ENCODE measurements around the gene SFRP5. TPM values are rescaled to one million over a fixed set of nuclear protein-coding genes. Genes with fewer than 3 reads are reported as not detected.

SFRP5 gene
- total and polyA plus RNA-seq, 2 of the 4 experiments (the other 2 are of a cell fraction) = not detected

- in situ Hi-C loops (cut with MboI; ENCODE audit: low sequenced_read_pairs) = no loop called here
- no peak for TF ChIP-seq MAFK (IDR thresholded peaks at IDR 0.05; ENCODE audit: low read depth, low read length)
- TF ChIP-seq FOS (IDR thresholded peaks at IDR 0.05; ENCODE audit: low read depth, low read length) = no peak
- TF ChIP-seq BHLHE40 (IDR thresholded peaks at IDR 0.05; ENCODE audit: low read depth, low read length) = no peak
- no peak for TF ChIP-seq MAZ (IDR thresholded peaks at IDR 0.05; ENCODE audit: borderline replicate concordance, low read depth, low read length)
- no peak for TF ChIP-seq RFX5 (IDR thresholded peaks at IDR 0.05; ENCODE audit: low read depth, low read length)
- TF ChIP-seq MXI1 (IDR thresholded peaks at IDR 0.05; ENCODE audit: borderline replicate concordance, low read depth, low read length) = no peak
- dilution Hi-C loops (cut with HindIII; ENCODE audit: low sequenced_read_pairs, unreplicated experiment) = no loop called here
- H3K23ac ChIP-seq (ENCODE audit: low read depth, low read length) = no peak overlapping the region
- ChIA-PET CTCF (interaction anchor here (0.6 kb wide), 1 partner anchor 14 kb away, joined by 5 read pairs; no protein-coding TSS in a partner anchor), POLR2A (ENCODE audit: unreplicated experiment) (no interaction called here)
- no CpG with 5 or more reads among the region's 6 CpGs for whole genome bisulfite sequencing, 2 experiments (ENCODE audit: extremely low coverage in 2 of 2, insufficient read length in 1 of 2)
- no peak overlapping the region for H3K18ac ChIP-seq (ENCODE audit: low read depth, low read length)
- H2AFZ ChIP-seq (replicated peaks; ENCODE audit: low read length, poor library complexity) = no peak overlapping the region
- BruUV-seq (replicated peaks) = no TSS peak
- peaks cover 64% of the 10 kb centered on the region for H3K36me3 ChIP-seq (ENCODE audit: control insufficient read depth, insufficient read depth, low read length)
- H2BK5ac ChIP-seq (ENCODE audit: low read depth, low read length, poor library complexity, severe bottlenecking) = no peak overlapping the region
- no peak overlapping the region for H3K27ac ChIP-seq (ENCODE audit: insufficient read depth, low read length)
- no peaks in the 10 kb centered on the region for H3K27me3 ChIP-seq (ENCODE audit: control insufficient read depth, insufficient read depth, low read length)
- no peak overlapping the region for H2BK15ac ChIP-seq (ENCODE audit: low read depth, low read length)
- H3K56ac ChIP-seq (ENCODE audit: extremely low read depth, insufficient read depth, low read length) = no peak overlapping the region
- H2BK20ac ChIP-seq (ENCODE audit: low read depth, low read length) = no peak overlapping the region
- no peaks in the 10 kb centered on the region; the same call in 1 of the 2 replicates for H3K9me1 ChIP-seq (ENCODE audit: insufficient read depth, low read length)
- H3K9me3 ChIP-seq (ENCODE audit: control insufficient read depth, insufficient read depth, low read length) = no peaks in the 10 kb centered on the region
- ATAC-seq (ENCODE audit: low read depth) = no peak
- H3K4me3 ChIP-seq (ENCODE audit: insufficient read depth, low read depth, low read length) = no peak overlapping the region
- H2BK120ac ChIP-seq (ENCODE audit: low read depth, low read length) = no peak overlapping the region
- H3K9ac ChIP-seq (ENCODE audit: low read depth, low read length) = no peak overlapping the region
- intact Hi-C loops (cut with micrococcal nuclease) = no loop called here
- peaks cover 5% of the 10 kb centered on the region in 2 experiments; a peak in 1 of 4 replicates for H3K79me1 ChIP-seq (ENCODE audit: low read depth in 1 of 2, low read length in 2 of 2)
- H3K4me1 ChIP-seq (ENCODE audit: control insufficient read depth, insufficient read depth, low read length) = no peaks in the 10 kb centered on the region
- DNase-seq = no peak
- H2AK5ac ChIP-seq (ENCODE audit: low read depth, low read length) = no peak overlapping the region
- H3K14ac ChIP-seq (replicated peaks; ENCODE audit: low read depth, low read length) = no peak overlapping the region
- H4K5ac ChIP-seq (ENCODE audit: low read depth, low read length) = no peak overlapping the region
- no peak overlapping the region for H4K8ac ChIP-seq (ENCODE audit: low read depth in 2 of 2, low read length in 2 of 2)
- no peak overlapping the region for H4K91ac ChIP-seq (ENCODE audit: insufficient read depth, low read depth, low read length)
- no peak overlapping the region for H2AK9ac ChIP-seq (replicated peaks; ENCODE audit: low read depth, low read length, poor library complexity)
- H3K4ac ChIP-seq (ENCODE audit: low read depth, low read length) = no peak overlapping the region
- no peak overlapping the region for H3K4me2 ChIP-seq (ENCODE audit: low read depth, low read length)
- H4K20me1 ChIP-seq (ENCODE audit: insufficient read depth, low read length) = no peaks in the 10 kb centered on the region; the same call in 1 of the 2 replicates
These were observed 14.3 kb downstream of the SFRP5 start for GRCh38 chr10:97757471-97757870.

Data from IMR-90 (cell line).